HG03558 (cell line): Measurements from ENCODE around the gene ASPM.
"Not testable (repeated sequence)": the region's sequence is repeated elsewhere in the genome, so short reads cannot be mapped to it uniquely, and the experiment has no call there.

Experiments used
- ATAC-seq: cut with Tn5 transposase; IDR thresholded peaks from one replicate; pipeline ENCODE4 v1.9.1; 2021; ENCODE audit warnings: moderate number of reproducible peaks; ENCODE audit not compliant: unreplicated experiment; ENCODE audit errors: extremely low read depth

ASPM gene

DNA sequence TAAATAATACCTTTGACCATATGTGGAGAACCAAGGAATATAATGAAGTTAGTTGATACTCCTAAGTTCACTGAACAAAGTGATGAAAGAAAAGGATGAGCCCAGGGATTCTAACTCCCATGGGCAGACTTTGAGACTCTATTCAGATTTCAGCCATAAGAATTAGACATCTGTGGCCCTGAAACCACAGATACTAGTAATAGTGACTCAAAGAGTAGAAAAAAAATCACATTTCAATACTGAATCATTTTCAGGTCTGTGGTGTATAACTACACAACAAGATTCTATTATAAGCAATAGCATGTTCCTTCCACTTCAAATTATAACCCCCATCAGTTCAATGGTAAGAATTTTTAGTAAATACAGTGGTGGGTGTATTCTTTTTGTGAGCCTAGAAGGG, 63.0 kb downstream of the ASPM start:
- no peak for ATAC-seq

DNA sequence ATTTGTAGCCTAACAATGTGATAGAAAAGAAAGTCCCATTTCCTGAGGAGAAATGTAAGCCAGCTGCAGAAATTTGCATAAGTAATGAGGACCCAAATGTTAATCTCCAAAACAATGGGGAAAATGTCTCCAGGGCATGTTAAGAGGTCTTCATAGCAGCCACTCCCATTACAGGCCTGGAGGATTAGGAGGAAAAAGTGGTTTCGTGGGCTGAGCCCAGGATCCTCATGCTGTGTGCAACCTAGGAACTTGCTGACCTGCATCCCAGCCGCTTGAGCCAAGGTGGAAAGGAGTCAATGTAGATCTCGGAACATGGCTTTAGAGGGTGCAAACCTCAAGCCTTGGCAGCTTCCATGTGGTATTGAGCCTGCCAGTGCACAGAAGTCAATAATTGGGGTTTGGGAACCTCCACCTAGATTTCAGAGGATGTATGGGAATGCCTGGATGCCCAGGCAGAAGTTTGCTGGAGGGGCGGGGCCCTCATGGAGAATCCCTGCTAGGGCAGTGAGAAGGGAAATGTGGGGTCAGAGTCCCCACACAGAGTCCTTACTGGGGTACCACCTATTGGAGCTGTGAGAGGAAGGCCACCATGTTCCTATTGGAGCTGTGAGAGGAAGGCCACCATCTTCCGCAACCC, 65.2 kb downstream of the ASPM start:
- ATAC-seq = no peak

DNA sequence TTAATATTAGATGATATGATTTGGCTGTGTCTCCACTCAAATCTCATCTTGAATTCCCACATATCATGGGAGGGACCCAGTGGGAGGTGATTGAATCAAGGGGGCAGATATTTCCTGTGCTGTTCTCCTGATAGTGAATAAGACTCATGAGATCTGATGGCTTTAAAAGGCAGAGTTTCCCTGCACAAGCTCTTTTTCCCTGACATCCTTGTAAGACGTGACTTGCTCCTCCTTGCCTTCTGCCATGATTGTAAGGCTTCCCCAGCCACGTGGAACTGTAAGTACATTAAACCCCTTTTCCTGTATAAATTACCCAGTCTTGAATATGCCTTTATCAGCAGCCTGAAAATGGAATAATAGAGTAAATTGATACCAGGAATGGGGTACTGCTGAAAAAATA, 66.1 kb downstream of the ASPM start:
- ATAC-seq = no peak

DNA sequence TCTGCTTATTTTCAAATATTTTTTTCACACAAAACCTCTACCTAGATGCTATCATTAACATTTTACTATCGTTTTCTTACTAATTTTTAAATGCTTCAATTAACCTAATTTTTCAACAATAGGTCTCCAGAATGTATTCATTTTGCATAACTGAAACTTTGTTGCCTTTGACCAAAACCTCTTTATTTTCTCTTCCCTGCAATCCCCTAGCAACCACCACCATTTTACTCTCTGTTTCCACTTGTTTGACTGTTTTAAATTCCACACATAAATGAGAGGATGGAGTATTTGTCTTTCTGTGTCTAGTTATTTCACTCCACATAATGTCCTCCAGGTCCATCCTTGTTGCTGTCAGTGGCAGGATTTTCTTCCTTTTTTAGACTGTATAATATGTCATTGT, 69.9 kb downstream of the ASPM start:
- ATAC-seq = no peak

DNA sequence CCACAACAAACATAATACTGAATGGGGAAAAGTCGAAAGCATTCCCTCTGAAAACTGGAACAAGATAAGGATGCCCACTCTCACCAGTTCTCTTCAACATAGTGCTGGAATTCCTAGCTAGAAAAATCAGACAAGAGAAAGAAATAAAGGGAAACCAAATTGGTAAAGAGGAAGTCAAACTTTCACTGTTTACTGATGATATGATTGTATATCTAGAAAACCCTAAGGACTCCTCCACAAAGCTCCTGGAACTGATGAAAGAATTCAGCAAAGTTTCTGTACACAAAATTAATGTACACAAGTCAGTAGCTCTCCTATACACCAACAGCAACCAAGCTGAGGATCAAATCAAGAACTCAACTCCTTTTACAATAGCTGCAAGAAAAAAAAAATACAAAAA, 72.5 kb downstream of the ASPM start:
- no peak for ATAC-seq

DNA sequence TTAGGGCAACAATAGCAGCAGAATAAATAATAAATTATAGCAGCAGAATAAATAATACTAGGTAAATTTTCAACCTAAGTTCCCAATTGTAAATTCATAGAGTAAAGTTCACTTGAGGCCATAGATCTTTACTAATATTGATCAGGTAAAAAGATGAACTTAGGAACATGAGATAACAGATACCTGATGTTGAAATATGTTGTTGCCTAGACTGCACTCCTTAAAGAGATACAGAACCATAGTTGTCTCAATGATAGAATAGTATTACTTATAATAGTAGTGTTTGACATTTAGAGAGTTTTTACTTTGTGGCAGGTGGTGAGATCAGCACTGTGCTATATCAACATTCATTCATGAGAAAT, 79.0 kb downstream of the ASPM start:
- ATAC-seq = no peak

DNA sequence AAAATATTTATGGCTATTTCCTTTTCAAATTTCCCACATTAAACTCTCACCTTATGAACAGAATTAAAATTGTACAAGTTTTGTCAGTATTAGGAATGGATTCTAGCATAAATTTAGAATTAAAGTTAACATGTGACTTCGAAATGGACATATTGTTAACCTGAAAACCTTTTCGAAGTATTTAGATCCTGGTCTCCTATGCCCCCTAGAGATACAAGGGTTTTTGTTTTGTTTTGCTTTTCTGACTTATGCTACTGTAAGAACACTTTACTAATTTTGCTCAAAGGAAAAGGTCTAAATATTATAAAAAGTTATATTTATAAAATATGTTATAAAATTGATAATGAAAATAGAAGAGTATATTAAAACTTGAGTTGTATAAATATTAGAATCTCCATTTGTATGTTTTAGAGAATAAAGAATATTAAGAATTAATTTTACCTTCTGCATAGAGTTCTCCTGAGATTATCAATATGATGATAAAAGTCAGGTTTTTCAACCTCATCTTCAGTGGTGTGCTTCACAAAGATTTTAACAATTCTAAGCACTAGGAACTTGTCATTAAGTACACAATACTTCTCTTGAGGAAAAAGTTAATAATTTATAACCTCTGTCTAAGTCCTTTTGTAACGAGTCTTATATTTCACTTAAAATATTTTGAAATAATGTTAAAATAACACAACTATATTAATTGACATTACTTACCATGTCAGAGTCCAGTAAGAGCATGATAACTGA, 79.6 kb downstream of the ASPM start, which contains the start of gene F13B:
TSS of gene F13B (minus strand) at position 542 of the 738 bp plus-strand sequence. CDS start at position 505, 37 bp downstream.
- no peak for ATAC-seq

DNA sequence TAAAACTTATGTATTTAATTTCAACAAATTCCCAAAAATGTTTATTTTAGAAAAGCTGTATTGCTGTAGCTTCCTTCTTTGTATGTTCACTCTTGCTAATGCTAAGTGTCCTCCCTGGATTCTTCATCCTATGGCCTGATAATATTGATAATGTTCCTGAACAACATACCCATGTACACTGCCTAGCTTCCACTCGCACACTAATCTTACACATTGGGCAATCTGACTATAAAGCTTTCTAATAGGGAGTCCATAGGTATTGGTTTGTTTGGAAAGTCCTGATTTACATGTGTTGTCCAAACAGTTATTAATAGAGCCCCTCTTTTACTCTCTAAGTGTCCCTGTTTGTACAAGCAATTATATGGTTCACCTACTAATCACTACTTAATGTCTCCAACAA, 80.2 kb downstream of the ASPM start:
- no peak for ATAC-seq

DNA sequence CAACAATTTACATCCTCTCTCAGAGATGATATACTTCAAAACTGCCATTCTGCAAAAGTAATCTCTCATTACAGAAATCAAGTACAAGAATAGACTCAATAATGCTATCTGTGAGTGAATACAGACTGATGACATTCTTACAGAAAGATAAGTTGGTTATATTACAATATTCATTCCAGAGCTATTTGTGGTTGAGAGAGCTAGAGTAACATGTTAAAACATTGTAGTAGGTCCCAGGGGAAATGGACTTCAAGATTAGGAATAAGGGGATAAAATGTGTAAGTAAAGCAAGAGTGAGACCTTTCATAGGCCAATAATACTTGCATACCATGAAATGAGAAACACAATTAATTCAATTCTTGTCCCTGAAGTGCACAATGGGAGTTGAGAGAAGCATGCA, 80.9 kb downstream of the ASPM start:
- ATAC-seq = no peak

DNA sequence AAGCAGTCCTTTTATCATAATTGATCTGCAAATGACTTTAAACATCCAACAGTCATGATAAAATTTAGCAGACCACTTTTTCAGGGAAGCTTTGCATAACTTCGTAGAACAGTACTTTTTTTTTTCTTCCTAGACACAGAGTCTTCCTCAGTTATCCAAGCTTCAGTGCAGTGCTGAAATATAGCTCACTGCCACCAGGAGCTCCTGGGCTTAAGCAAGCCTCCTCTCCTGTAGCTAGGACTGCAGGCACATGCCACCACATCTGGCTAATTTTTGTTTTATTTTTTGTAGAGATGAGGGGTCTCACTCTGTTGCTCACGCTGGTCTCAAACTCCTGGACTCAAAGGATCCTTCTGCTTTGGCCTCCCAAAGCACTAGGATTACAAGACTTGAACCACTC, 83.3 kb downstream of the ASPM start:
- ATAC-seq = no peak

DNA sequence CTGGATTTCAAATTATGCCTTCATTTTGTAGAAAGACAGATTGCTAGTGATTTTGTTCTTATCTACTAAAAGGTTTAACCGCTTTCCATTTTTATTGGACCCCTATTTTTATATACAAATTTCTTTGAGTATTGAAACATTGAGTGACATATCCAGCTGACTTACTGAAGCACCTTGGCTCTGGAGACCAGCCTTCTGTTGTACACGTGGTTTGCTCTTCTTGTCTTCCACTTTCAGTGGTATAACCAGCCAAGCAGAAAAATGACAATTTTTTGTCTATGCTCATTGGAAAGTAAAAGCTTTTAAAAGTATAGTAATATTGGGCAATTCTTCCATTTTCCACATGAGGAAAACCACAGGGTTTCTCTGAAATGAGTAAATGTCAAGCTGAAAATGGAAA, 83.8 kb downstream of the ASPM start:
- peak; percentile 88 for ATAC-seq

DNA sequence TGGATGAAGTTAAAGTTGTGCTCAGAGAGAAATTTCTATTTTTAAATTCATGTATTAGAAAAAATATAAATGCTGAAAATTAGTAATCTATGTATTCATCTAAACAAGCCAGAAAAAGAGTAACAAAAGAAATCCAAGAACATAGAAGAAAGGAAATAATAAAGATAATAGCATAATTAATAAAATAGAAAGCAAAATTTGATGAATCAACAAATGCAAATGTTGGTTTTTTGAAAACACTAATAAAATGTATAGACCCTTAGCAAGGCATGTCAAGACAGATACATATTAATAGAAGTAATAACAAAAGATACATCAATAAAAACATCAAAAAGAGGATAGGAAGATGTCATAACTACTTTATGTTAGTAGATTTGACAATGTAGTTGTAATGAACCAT, 97.4 kb downstream of the ASPM start:
- no peak for ATAC-seq

DNA sequence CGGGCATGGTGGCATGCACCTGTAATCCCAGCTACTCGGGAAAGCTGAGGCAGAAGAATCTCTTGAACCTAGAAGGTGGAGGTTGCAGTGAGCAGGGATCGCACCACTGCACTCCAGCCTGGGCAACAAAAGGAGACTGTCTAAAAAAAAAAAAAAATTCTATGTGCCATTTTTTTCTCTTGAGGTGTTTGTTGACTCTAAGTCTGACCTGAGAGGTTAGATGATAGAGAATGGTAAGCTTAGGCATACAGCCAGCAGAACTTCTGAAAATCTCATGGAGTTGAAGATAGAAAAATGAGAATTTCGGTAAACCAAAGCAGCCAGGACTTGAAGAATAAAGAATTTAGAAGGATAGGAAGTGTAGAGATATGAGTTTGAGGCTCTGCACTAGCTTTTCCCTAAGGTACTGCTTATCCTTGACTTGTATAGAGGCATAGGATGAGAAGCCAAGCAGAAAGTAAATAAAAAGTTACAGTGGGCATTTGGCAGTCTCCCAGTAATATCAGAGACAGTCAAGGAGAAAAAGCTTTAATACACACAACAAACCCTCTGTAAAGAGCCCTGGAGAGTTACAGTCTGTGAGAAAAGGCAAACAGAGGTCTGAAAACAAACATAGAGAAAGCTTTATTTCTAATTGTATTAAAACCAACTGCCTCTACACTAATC, 103.7 kb downstream of the ASPM start:
- no peak for ATAC-seq

DNA sequence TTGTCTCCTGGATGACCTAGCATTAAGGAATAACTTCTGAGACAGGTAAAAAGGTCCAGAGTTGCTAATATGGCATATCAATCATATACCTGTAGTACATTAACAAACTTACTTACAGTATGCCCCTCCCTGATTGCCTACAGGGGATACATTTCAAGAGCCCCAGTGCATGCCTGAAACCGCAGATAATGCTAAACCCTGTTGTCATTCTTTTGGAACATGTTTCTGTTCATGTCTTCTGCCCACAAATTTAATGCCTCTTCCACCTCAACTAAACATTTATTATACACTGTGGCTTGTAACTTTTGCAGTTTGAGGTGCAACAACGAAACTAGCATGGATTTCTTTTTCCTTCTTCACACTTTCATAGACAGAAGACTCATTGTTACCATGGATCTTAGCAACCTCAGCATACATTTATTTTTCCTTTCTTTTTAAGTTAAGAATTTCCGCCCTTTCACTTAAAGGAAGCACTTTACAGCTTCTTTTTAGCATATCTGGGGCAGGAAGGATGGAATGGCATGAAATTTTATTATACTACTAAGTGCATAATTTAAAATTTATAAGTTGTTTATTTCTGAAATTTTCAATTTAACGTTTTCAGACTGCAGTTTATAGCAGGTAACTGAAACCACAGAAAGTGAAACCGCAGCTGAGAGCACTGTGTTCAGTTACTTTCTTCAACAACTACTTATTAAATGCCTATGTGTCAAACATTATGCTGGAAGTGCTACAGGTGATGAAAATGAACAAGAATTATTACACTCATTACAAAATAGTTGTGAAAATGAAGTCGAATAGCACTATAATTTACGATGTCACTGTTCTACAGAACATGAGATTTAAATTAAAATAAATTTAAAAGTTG, 104.7 kb downstream of the ASPM start:
- no peak for ATAC-seq

DNA sequence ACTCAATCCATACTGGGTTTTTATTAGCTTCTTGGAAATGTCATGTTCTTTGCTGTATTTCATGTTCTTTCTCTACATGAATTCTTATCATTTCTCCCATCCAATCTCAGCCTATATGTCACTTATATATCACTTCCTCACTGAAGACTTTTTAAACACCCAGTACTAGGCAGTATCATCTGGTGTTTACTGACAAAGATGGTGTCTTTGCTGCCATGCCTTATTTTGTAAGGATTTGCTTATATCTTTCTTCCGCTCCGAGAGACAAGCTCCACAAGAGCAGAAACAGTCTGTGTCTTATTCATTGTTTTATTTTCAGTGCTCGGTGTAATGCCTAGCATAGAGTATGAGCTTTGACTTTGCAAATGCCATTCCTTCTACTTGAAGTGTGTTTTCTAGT, 109.6 kb downstream of the ASPM start:
- no peak for ATAC-seq

DNA sequence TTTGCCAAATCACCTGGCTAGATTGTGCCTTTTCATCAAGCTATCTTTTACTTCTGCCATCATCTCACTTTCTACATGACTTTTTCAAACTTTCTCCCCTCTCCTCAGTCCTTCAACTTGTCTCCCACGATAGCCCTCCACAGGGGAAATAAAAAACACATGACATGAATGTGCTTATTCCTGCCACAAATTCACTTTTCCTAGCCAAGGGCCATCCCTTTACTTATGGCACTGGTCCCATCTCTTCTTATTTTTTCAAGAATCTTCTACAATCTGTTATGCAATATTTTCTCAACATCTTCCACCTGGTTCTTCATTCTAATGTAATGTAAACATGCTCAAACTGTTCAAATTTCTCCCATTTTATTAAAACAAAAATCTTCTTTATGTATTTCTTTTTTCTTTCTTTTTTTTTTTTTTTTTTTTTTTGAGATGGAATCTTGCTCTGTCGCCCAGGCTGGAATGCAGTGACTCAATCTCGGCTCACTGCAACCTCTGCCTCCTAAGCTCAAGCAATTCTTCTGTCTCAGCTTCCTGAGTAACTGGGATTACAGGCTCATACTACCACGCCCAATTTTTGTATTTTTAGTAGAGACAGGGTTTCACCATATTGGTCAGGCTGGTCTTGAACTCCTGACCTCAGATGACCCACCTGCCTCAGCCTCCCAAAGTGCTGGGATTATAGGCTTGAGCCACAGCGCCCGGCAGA, 111.7 kb downstream of the ASPM start:
- not testable (repeated sequence) for ATAC-seq
